Ovary (tissue), 9 donors: ENCODE results near the gene MAP7D3. TPM values are rescaled to one million over a fixed set of nuclear protein-coding genes. Genes with fewer than 3 reads are reported as not detected.
"Not testable (repeated sequence)": the region's sequence is repeated elsewhere in the genome, so short reads cannot be mapped to it uniquely, and the experiment has no call there.

ENCODE experiments used
- DNase-seq, 5 donors: peaks; one replicate each; pipeline ENCODE4 v3.0.0-alpha.2; 2019 to 2020
- H3K27ac ChIP-seq, 2 donors: fragments of 200-600 bp; one replicate each; pipeline versions ENCODE4 v1.5.1 to v1.8.0; 2019 to 2022
- H3K27me3 ChIP-seq: fragments of 200-600 bp; one replicate; pipeline ENCODE4 v1.8.0; 2022
- H3K36me3 ChIP-seq: fragments of 200-600 bp; sonication (generic); one replicate; pipeline ENCODE4 v1.5.1; 2019
- H3K4me1 ChIP-seq: one replicate; pipeline ENCODE4 v1.8.1; 2013; ENCODE audit warnings: mild to moderate bottlenecking, moderate library complexity; ENCODE audit not compliant: insufficient read depth
- H3K4me3 ChIP-seq: fragments of 200-600 bp; sonication (generic); one replicate; pipeline ENCODE4 v1.5.1; 2017
- H3K9me3 ChIP-seq, 2 donors: fragments of 200-600 bp in 1 of 2; sonication (generic) in 1 of 2; one replicate each; pipeline versions ENCODE4 v1.5.1 to v1.8.1; 2013 to 2019; ENCODE audit warnings: mild to moderate bottlenecking in 1 of 2, moderate library complexity in 1 of 2
- CTCF ChIP-seq, 3 donors: fragments of 450-650 bp in 2 of 3; fragments of 200-600 bp in 1 of 3; IDR thresholded peaks; one replicate each; pipeline versions ENCODE4 v1.5.1 to v1.8.0; 2016 to 2022; ENCODE audit warnings: antibody characterized with exemption in 3 of 3, mild to moderate bottlenecking in 1 of 3
- EP300 ChIP-seq: sonication (generic); formaldehyde crosslinking; IDR thresholded peaks from one replicate; pipeline ENCODE4 v1.6.1; 2017; ENCODE audit warnings: antibody characterized with exemption
- POLR2A ChIP-seq: fragments of 450-650 bp; IDR thresholded peaks from one replicate; pipeline ENCODE4 v1.6.1; 2017; ENCODE audit warnings: antibody characterized with exemption, mild to moderate bottlenecking, moderate library complexity
- WGBS, 3 donors: extraction: QIAGEN DNeasy Blood & Tissue Kit in 1 of 3; methylation state at CpG; one replicate each; pipeline versions ENCODE4 v1.1.5 to v1.1.7; 2013 to 2017; 5-methylcytosine and 5-hydroxymethylcytosine counted together
- intact Hi-C, 4 donors: fragments of 100-400 bp; cut with DNase I; formaldehyde crosslinking; loops; one replicate each; pipeline versions ENCODE4 v1.11.0 to v1.15.1; 2022 to 2023
- polyA plus RNA-seq, 2 donors: library from polyadenylated mRNA; stranded (reverse); fragments of 200-250 nt in 1 of 2; fragments of 350-450 nt in 1 of 2; fragmentation: Illumina TruSeq in 1 of 2; extraction: RNeasy Lipid Tissue Mini Kit (QIAGEN cat#74804) in 1 of 2; gene quantifications; one replicate each; pipeline ENCODE4 v1.2.3, GENCODE V29; 2013 to 2014
- total RNA-seq, 7 donors: library from RNA; depleted of rRNA in 2 of 7; stranded (reverse); fragments of >200 nt in 2 of 7; fragmentation: NEBNext Ultra II Directional in 3 of 7; extraction: Animal tissue kit (Norgen Biotek cat#: 25700) in 3 of 7; gene quantifications; one replicate each; pipeline versions ENCODE4 v1.1.0 to v1.2.4, GENCODE V29; 2016 to 2023
- donor health status: DM: no; HTN: no; CAD: no; lungs with moderate emphysema.
- donor health status: DM: no; HTN: no; CAD: no.
- donor health status: Bipolar disorder and iron deficiency.
- donor health status: DM: yes; HTN: yes; CAD: no.
- donor health status: DM: no; HTN: no; CAD: no.
- donor health status: DM: yes; HTN: yes; CAD: no.

The MAP7D3 gene
- total and polyA plus RNA-seq, 9 donors: 11.6 to 42.3 (median 29.3) TPM

DNA sequence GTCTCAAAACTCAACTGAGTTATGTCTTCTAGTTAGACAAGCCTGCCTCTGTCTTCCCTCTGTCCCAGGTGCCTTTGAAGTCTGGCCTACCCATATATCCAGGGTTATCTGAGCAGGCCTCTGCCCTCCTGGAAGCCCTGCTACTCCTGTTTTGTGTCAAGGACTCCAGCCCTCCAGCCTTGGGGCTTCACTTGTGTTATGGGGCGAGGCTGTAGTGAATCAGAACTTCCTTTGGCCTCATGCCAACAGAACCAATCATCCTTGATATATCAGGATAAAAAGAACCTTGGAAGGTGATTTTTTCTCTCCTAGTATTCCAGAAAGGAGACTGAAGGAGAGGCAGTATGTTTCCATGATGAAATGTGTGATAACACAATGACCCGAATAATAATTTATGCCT is 40.6 kb upstream of the MAP7D3 start:
- H3K4me3 ChIP-seq: no peak overlapping the region
- H3K36me3 ChIP-seq: no peaks in the 10 kb centered on the region
- no peaks in the 10 kb centered on the region for H3K27me3 ChIP-seq
- no peak for TF ChIP-seq CTCF (IDR thresholded peaks at IDR 0.05)
- TF ChIP-seq POLR2A: no peak
- TF ChIP-seq EP300: no peak
- no peak for DNase-seq
- intact Hi-C loops: no loop called here
- no peaks in the 10 kb centered on the region for H3K9me3 ChIP-seq
- WGBS, 3 donors: 77 to 81% (median 78%) methylated on average over 2 of the region's 2 CpGs
- no peaks in the 10 kb centered on the region for H3K4me1 ChIP-seq
- no peak overlapping the region for H3K27ac ChIP-seq

- WGBS, 3 donors: 73 to 80% (median 74%) methylated on average over 5 of the region's 5 CpGs
- DNase-seq, H3K4me1 ChIP-seq, H3K4me3 ChIP-seq, H3K27ac ChIP-seq, intact Hi-C loops, H3K9me3 ChIP-seq, H3K36me3 ChIP-seq, H3K27me3 ChIP-seq: not testable (repeated sequence)
These were observed 35.2 kb upstream of the MAP7D3 start for GRCh38 chrX:136286375-136286774.

DNA sequence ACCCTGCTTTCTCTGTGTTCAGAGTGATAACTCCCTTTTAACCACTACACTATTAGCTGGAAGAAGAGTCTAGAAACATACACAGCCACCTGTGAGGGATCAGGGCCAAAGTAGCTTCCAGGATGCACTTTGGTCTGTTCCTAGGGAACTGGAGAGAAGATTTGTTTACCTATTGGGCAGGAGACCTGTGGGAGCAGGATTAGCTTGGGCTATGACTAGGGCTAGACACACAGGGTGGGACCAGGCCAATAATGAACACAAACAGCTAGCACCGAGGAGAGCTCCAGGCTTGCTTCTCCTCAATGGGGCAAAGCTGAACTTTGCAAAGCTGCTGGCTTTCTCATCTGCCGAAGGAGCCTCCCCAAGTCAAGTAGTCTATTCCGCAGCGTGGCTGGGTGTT is 24.4 kb upstream of the MAP7D3 start:
- no peak for DNase-seq
- Histone ChIP-seq H3K4me1 (no peaks in the 10 kb centered on the region), H3K27ac (no peak overlapping the region), H3K36me3 (no peaks in the 10 kb centered on the region), H3K27me3 (no peaks in the 10 kb centered on the region), H3K4me3 (no peak overlapping the region), H3K9me3 (no peaks in the 10 kb centered on the region)
- 45 to 76% (median 50%) methylated on average over 4 of the region's 4 CpGs for WGBS, 3 donors
- TF ChIP-seq POLR2A: no peak
- no peak for TF ChIP-seq CTCF (IDR thresholded peaks at IDR 0.05)
- no peak for TF ChIP-seq EP300
- intact Hi-C loops: no loop called here

DNA sequence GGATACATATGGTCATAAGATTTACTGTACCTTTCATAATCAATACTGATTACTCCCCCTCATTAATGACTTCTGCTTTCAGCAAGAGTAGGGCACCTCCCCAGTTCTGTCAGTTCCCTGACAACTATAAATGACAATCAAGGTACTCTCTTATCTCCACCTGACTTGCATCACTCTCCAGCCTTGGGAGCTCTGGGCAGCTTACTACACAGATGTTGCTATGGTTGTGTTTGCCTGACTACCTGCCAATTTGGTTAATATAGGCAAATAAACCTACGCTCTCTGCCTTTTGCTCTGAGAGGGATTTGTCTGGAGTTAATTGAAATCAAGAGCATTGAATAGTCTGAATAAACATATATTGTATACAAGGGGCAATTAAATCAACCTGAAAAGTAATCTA is 22.8 kb upstream of the MAP7D3 start:
- DNase-seq: no peak
- no peaks in the 10 kb centered on the region for H3K4me1 ChIP-seq
- no peak for TF ChIP-seq EP300
- no peak for TF ChIP-seq POLR2A
- no peak for TF ChIP-seq CTCF (IDR thresholded peaks at IDR 0.05)
- no peaks in the 10 kb centered on the region for H3K27me3 ChIP-seq
- H3K27ac ChIP-seq: no peak overlapping the region
- no peaks in the 10 kb centered on the region for H3K9me3 ChIP-seq
- intact Hi-C loops: no loop called here
- no peaks in the 10 kb centered on the region for H3K36me3 ChIP-seq
- no peak overlapping the region for H3K4me3 ChIP-seq
- 83 to 89% (median 86%) methylated on average over 1 of the region's 1 CpG for WGBS, 3 donors

GRCh38 chrX:136272325-136272724 is 21.1 kb upstream of the MAP7D3 start:
- Histone ChIP-seq H3K4me3 (no peak overlapping the region), H3K4me1 (no peaks in the 10 kb centered on the region), H3K36me3 (no peaks in the 10 kb centered on the region), H3K27ac (no peak overlapping the region), H3K27me3 (no peaks in the 10 kb centered on the region), H3K9me3 (no peaks in the 10 kb centered on the region)
- intact Hi-C loops: no loop called here
- 16 to 28% (median 19%) methylated on average over 1 of the region's 1 CpG for WGBS, 3 donors
- no peak for DNase-seq
- TF ChIP-seq EP300 (no peak), POLR2A (no peak), CTCF (IDR thresholded peaks at IDR 0.05) (no peak)
